NCI-H1105 treated with DMSO at 0.1 percent for 48 hours (cell line): ENCODE results near the gene PHC3.
A peak's percentile ranks its signal among the peaks of the same experiment; 100 is the strongest.

Experiments used
- DNase-seq: peaks from one replicate; lab custom pipeline; 2025; lab: John Stamatoyannopoulos, UW

PHC3 gene

DNA sequence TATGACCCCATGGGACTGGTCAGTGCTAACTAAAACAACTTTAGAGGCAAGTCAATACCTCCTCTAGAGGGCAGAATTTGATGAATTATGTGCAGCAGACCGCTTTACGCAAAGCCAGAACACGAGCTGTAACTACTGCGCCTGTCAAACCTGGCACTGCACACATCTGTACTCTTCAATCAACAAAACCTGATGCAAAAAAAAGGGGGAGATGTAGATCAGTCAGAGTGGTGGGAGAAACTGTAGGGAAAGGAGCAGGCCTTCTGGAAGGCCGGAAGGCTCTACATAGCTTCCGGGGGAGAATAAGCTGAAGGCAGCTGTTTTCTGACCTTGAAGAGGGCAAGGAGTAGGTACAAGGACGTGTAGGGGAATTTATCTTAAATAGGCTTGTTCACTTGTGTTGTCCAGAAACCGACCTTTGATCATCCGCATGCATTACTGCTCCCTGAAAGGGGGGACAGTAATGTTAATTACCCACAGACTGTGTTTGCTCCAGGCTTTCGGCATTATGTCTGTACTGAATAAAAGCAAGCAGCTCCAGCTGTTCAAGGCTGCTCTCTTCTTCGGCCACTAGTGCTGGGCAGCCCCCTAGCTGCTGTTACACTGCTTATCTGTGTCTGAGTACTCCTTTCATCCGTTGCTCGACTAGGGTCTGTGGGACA is 102.8 kb downstream of the PHC3 start:
- no peak for DNase-seq

DNA sequence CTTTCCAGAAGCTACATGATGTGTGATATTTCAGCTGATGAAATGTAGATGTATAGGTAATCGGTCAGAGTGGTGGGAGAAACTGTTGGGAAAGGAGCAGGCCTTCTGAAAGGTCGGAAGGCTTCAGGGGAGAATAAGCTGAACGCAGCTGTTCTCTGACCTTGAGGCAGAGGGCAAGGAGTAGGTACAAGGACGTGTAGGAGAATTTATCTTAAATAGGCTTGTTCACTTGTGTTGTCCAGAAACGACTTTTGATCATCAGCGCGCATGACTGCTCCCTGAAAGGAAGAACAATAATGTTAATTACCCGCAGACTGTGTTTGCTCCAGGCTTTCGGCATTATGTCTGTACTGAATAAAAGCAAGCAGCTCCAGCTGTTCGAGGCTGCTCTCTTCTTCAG is 104.2 kb downstream of the PHC3 start:
- DNase-seq, result no peak

DNA sequence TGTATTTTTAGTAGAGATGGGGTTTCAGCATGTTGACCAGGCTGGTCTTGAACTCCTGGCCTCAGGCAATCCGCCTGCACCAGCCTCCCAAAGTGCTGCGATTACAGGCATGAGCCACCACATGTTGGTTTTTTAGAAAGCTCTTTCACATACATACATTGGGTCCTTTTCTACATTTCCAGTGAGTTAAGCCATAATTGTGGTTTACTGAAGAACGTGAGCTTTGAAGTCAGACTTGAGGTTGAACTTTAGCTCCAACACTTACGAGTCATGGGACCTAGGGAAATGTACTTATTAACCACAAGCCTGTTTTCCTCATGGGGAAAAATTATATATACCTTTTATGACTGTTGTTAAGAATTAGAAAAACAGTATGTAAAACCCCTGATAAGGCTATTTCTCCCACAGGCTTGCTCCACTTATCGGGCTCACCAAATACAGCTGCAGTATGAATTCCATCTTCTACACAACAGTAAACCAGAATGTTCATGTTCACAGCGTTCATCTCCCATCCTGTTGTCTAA is 104.8 kb downstream of the PHC3 start:
- no peak for DNase-seq

DNA sequence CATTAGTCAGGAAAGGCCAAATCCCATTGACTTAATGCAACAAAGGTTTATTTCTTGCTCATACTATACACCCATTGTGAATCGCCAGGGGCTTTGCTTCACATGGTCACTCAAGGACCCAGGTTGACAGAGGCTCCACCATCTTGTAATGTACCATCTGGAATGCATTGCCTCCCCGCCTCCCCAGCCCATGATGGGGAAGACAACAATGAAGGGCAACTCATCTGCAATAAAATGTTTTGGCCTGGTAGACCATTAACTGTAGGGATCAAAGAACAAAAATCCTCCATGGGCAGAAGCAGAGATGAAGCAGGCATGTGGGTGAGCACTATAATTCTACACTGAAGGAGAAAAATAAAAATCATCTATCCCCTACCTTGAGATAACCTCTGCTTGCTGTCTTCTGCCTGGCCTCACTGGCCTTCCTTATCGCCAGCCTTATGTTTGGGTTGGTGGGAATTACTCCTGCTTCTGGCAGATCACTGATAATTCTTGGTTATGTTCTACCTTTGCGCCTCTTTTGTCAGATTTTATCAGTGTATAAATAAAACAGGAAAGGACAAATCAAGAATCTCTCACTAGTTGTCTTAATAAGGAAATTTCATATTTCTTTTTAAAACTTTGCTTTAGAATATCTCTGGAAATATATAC is 106.0 kb downstream of the PHC3 start:
- DNase-seq, result no peak

DNA sequence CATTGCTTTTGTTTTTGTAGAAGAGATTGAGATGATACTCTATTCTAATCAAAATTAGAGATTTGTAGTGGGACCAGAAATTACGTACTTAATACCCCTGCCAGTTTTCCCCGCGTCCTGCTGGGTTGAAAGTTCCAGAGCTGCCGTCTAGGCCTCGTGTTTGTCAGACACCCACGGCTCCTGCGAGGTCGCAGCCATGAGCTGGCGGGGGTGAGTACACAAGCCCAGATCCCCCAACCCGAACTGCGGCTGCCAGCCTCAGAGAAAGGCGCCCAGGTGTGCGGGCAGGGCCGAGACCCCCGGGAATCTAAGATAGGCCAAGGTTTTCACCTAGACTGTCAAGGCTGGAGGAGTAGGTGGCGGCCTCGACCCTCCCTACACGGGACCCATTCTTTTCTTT is 117.4 kb downstream of the PHC3 start:
- DNase-seq, result no peak

DNA sequence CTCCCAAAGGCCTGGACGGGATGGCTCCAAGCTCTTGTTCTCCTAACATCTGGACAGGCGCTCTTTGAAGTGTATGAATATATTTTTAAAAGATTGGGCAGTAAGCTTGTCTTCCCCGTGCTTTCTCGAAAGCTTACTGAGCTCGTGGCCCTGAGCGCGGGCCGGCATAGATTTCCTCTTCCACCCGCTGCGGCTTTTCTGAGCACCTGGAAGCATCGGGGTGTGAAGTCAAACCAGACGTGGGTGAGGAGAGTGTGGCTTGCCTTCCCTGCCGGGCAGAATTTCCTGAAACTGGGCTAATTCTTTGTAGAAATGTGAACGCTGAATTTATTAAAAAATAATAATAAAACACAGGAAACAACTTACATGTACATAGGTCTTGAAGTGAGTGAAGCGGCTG is 117.8 kb downstream of the PHC3 start:
- DNase-seq, result no peak

DNA sequence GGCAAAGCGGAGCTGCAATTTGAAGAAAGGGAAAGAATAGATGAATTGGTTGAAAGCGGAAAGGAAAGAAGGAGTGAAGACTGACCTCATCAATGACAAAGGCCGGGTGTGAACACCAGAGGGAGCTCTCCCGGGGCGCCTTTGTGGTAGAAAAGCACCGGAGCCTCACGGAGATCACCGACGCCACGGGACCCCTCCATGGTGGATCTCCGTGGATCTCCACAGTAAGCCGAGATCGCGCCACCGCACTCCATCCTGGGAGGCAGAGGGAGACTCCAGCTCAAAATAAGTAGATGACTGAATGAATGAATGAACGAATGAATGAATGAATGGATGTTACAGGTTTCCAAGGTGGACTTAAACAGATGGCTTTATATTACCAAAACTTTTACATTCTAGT is 118.8 kb downstream of the PHC3 start:
- no peak for DNase-seq

DNA sequence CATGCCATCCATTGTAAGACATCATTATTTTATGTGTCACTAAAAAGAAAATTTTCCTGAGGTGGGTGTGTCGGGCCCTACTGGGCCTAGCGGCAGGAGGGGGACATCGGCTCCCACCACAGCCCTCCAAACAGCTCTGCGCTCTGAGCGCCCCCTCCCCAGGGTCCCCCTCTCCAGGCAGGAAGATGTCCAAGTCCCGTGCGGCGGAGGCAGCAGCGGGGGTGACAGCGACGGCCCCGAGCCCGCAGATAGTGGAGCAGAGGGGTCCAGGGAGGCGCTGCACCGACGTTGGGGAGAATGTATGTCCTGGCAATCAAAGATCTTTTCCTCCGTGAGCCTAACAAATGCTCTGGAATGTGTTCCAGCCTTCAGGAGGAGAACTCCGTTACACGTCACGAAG is 119.5 kb downstream of the PHC3 start:
- no peak for DNase-seq

DNA sequence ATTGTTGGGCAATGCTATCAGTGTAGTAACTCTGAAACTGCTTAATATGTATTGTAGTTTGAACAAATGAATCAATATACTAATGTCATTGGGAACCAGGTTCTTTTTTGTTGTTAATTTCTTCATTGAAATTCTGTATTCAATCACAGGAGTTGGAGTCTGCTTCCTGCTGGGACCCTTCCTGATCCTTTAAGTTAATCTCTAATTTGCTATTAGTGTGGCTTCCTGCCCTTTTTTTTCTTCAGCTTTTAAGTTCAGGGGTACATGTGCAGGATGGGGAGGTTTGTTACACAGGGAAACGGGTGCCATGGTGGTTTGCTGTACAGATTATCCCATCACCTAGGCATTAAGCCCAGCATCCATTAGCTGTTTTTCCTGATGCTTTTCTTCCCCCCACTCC is 122.1 kb downstream of the PHC3 start:
- no peak for DNase-seq

DNA sequence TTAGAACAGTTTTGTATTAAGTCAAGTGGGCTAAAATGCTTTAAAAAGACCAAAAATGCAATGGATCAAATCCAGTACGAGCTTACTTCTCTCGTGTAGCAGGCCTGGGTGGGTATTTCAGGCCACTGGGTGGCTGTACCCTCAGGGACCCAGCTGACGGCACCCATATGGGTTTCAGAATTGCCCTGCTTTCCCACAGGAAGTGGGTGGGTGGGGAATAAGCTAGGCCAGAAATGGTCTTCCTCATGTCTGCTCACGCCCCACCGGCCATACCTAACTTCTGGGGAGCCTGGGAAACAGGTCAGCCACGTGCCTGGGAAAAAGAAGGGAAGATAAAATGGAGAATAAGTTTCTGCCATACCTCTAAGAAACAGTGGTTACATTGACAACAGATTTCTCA is 123.4 kb downstream of the PHC3 start:
- no peak for DNase-seq

DNA sequence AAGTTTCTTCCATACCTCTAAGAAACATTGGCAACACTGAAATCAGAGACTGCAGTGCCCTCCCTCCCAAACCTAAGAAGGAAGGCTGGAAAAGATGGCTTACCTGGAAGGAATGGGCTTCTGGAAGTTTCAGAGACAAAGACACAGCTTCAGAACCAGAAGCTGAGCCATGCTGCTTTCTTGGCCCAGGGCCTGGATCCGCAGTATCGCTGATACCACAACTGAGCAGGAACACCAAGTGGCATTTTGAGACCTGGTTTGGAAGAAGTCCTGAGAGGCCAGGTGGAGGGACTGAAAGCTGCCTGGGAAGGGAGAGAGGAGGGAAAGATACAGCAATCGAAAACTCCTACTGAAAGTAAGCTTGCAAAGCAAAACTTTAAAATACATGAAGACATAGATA is 124.0 kb downstream of the PHC3 start:
- no peak for DNase-seq

DNA sequence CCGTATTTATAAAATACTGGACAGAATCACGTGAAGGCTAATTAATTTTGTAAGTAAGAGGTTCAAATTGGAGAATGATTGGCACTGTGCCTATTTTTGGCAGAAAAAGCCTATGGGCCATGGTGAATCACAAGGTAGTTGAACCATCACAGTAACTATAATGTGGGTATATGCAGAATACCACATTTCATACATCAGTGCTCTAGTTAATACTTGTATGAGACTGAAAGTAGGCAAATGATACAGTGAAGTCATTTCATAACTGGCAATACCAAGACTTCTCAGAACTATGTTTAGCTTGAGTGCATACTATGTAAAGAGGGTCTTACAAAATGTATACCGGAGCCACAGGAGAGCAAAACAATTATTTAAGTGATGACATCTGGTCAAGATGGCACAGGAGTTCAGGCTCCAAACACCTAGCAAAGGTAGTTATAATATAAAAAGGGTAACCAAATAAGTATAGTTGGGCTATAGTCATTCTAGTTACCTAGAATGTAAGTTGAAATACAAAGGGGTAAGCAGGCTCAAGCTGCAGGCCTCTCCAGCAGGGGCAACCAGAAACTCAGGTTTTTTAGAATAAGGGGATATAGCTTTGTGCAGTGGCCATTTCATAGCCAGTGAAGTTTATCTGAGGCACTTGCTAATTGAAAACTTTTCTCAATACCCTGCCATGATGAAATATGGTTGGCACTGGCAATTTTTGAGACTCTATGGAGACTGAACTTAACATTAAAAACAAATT is 124.7 kb downstream of the PHC3 start:
- no peak for DNase-seq

DNA sequence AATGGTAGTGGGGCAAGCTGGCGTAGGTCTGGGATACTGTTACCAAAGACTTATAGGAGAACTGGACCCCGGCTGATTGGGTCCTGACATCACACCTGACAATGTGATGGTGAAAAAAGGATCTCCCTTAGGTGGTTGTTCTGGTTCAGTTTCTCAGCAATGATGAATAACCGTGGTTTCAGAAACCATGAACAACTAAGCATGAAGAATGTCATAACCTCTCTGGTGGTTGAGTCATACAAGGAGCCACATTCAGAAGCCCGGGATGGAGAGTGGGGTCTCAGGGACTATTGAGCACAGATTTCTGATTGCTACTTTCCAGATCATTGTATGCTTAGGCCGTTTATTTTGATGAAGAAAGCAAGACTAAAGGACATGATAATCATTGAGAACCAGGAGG is 126.3 kb downstream of the PHC3 start:
- no peak for DNase-seq

DNA sequence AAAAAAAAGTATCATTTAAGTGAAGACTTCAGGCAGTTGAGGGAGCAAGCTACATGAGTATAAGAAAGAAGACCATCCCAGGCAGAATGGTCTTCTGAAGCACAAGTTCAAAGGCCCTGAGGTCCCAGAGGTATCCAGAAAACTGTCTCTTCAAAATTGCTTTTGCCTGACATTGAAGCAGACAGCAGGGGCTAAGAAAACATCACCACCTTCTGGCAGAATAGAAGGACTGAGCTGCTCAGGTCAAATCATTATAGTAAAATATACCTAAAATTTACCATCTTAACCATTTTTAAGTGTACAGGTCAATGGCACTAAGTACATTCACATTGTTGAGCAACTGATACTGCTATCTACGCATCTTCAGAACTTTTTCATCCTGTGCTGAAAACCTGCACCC is 127.3 kb downstream of the PHC3 start:
- DNase-seq, result peak; percentile 15

DNA sequence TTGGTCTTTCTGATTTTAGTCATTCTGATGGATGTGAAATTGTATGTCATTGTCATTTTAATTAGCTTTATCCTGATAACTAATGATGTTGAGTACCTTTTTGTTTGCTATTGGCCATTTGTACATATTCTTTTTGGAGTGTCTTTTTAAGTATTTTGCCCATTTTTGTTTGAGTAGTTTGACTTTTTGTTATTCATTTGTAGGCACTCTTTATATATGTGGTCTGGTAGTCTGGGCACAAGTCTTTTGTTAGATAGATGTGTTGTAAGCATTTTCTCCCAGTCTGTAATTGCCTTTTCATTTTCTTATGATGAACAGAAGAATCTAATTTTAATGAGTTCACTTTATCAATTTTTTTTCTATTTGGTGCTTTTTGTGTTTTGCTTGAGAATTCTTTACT is 129.1 kb downstream of the PHC3 start:
- no peak for DNase-seq

DNA sequence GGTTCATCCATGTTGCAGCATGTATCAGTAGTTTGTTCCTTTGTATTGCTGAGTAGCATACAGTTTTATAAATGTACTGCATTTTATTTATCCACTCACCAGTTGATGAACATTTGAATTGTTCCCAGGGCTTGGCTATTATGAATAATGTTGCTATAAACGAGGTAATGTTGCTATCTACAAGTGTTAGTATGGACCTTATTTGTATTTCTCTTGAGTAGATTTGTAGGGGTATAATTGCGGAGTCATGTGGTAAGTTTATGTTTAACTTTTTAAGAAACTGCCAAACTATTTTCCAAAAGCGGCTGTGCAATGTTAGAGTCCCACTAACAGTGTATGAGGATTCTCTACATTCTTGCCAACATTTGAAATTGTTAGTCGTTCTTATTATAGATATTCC is 130.8 kb downstream of the PHC3 start:
- DNase-seq, result no peak

DNA sequence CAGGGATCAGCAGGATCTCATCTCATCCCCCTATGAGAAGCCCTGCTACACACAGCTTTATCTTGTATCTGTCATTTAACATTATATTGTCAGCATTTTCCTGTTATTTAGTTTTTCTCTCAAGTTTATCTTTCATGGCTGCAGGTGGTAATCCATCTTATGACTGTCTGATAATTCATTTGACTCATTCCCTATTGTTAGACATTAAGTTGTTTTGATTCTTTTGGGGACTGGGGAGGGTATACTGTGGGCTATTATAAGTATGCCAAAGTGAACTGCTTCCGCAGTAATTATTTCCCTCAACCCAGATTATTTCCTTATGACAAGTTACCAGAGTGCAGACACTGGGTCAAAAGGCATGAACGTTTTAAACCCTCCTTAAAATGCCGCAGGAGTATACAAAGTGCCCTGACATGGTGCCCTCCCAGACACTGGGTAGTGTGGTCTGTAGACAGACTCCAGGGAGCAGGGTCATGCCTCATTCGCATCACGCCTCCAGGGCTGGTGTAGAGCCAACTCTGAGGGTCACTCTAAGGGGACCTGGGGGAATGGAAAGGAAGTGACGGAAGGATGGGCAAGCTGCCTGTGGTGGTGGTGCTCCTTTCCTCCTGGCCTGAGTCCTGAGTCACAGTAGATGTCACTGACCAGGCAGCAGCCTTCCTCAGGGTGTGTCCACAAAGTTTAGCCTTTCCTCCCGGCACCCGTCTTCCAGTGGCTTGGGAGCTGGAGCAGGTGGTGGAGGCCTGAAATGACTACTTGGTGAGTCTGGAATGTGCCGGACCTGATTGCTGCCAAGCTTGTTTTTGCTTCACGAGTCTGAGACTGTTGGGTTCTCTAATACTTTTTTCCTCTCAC is 132.2 kb downstream of the PHC3 start:
- no peak for DNase-seq

DNA sequence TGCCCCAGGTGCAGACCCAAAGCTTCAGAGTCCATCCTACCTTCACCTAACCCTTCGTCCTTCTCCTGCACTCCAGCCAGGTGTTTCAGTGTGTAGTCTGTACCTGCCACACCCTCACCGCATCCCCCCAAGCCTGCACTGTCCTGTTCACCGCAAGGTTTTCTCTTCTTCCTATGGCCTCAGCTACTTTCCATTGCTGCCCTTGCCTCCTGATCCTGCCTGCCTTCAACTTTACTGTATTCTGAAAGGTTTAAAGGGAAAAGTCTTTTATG is 134.5 kb downstream of the PHC3 start:
- DNase-seq, result no peak

DNA sequence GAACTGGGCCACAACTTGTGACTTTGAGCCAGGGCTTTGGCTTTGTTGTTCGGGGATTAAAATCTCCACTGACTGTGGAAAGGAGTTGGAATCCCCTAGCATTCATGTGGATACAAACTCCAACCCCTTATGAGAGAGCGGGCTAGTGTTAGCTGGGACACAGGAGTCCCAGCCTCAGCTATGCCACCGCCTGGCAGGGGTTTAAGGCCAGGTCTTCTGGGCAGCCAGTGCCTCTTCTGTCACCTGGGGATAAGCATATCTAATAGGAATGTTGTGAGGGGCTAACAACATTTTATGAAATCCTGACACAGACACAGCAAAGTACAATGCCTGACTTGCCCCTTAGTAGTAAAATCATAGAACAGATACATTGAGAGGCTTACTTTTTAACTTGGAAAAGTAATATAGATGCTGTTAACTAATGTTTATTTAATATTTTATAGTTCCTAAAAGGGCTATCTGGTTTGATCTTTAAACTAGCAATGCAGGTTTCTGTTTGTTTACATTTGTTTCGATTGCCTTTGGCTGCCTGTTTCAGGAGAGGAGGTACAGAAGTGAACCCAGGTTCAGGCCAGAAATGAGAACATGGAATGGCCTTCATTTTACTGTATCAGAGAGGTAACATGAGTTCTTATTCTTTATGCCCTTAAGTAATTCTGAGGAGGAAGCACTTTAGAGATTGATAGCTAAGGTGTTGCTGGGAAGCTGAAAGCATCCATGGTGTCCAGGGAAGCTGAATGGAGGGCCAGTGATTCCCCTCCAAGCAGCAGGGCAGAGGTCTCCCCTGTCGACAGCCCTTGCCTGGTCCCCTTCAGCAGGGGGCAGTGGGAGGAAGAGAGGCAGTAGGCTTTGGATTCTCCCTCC is 135.0 kb downstream of the PHC3 start:
- no peak for DNase-seq

DNA sequence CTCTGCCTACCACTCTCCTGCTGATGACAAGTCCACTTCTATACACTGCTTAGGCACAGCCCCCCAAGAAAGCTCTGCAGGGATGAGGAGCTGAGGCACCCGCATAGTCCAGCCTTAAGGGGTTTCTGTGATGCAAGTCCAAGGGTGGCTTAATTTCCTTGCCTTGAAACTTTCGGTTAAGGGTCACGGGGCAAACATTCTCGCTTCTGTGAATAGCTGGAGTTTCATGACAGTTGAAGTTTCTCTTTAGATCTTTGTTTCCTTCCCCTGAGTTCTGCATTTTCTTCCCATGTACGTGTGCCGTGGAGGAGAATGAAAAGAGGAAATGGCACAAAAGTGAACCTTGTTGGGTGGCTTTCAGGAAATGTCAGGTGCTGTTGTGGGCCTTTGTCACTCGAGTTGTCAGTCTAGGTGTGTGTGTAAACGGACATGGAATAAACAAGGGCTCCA is 136.7 kb downstream of the PHC3 start:
- DNase-seq, result no peak

DNA sequence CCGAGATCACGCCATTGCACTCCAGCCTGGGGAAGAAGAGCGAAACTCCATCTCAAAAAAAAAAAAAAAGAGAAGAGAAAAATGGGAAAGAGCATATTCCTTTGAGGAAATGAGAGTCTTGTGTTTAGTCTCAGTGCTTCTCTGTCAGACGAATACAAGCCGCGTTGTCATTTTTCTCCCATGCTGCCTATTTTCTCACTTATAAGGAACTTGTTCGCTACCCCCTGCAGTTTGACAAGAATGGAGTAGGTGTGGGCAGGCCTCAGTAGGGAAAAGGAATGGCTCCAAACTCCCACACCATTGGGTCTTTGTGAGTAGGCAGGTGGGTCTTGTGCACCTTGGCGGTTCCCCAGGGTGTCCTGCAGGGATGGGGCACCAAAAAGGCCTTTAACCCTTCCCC is 137.3 kb downstream of the PHC3 start:
- DNase-seq, result no peak

DNA sequence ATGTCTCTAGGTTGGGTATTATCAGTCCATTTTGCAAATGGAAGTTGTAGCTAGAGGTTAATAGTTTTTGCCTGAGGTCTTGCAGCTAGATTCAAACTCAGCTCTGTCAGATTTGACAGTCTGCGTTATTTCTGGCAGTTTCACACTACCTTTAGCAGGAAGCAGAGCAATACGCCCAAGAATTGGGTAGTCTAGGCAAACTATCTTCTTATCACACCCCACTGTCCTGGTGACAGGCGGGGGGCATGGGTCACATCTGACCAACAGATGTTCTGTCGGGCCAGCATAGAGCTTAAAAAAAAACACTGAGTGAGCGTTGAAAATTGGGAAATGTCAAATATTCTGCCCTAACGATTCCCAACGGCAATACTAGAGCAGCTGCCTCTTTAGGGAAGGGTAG is 138.0 kb downstream of the PHC3 start:
- DNase-seq, result no peak
